NOMO-1 treated with dmso at 0.1 percent for 144 hours (cell line): Measurements from ENCODE around the gene NKRF.
"Not testable (repeated sequence)": the region's sequence is repeated elsewhere in the genome, so short reads cannot be mapped to it uniquely, and the experiment has no call there.

Experiments
- DNase-seq: peaks from one replicate; lab custom pipeline; 2025; ENCODE audit not compliant: unreplicated experiment; lab: John Stamatoyannopoulos, UW

Gene NKRF

DNA sequence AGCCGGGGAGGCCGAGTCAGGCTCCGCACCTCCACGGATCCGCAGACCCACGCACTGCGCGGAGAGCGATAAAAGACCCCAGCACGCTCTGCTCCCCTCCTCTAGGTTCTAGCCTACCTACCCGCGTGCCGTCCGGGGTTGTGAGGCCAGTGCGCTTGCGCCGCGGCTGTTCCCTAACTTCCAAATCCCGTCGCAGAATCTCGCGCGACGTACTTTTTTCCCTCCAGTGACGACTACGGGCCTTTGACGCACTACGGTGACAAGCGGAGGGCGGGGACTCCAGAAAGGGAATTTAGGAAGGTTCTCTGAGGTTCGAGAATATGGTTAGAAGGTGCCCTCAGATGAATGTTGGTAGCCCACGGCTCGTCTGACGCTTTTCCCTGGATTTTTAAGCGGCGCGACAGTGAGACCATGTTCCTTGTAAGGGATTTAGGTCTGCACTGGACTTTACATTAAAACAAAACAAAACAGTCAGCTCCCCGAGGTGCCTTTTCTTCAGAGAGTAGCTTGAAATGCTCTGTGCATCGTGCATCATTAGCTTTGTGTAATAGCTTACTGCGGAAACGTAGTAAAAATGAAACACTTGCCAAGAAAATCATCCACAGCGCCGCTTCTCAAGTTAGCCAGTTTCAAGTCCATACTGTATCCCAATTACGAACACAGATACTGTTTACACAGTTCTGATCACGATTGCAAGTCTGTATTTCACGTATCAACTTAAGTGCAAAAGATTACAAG, at the start of gene NKRF:
Gene NKRF (minus strand): TSS at position 145 of the 738 bp plus-strand sequence.
- peak; percentile 87 for DNase-seq

DNA sequence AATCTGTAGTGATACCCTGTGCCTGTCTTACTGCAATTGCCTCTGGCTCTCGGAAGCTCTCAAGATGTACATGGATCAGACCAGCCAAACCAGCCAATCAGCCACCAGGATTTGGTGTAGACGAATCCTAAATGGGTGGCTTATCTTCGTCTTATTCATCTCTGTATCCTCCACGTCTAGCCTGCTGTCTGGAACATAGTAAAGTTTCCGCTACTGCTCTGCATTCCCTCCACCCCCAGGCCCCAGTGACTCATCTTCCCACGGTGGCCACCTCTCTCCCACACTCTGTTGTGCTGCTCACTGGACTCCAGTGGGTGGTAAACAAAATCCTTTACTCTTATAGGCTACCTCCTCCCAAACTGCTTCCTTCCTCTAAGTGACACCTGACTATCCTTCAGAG, 48.9 kb upstream of the NKRF start:
- DNase-seq: no peak

DNA sequence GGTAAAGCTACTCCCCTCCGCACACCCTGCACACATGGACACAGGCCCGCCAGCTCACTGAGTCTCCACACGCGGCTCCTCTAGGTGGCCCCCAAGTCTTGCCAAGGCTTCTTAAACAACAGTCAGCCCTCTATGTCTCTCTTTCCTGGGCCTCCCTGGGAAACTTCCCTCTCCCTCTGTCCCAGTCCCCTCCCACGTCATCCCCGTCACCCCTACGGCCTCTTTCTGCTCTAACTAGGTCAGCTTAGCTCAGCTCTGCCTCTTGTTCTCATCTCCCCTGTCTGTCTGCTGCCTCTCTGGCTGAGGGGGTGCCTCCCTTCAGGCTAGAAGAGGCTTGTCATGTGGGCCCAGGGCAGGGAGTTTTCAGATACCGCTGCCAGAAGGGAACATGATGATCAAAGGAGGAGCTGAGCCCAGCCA, 47.9 kb upstream of the NKRF start:
- DNase-seq: no peak

DNA sequence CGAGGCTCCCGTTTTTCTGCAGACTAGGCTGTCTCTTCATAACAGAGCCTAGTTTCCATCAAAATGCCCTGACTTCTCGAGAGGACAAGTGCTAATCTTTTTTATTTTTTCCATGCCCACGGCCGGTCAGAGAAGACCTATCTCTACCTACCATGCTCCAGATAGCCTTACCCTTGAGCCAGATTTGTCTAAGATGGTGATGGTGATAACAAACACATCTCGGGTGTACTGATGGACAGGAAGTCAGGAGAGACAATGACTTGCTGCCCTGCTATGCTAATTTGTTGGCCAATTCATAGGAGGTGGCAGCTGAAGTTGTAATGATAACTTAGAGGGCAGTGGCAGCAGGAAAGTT, 42.2 kb upstream of the NKRF start:
- DNase-seq: no peak

DNA sequence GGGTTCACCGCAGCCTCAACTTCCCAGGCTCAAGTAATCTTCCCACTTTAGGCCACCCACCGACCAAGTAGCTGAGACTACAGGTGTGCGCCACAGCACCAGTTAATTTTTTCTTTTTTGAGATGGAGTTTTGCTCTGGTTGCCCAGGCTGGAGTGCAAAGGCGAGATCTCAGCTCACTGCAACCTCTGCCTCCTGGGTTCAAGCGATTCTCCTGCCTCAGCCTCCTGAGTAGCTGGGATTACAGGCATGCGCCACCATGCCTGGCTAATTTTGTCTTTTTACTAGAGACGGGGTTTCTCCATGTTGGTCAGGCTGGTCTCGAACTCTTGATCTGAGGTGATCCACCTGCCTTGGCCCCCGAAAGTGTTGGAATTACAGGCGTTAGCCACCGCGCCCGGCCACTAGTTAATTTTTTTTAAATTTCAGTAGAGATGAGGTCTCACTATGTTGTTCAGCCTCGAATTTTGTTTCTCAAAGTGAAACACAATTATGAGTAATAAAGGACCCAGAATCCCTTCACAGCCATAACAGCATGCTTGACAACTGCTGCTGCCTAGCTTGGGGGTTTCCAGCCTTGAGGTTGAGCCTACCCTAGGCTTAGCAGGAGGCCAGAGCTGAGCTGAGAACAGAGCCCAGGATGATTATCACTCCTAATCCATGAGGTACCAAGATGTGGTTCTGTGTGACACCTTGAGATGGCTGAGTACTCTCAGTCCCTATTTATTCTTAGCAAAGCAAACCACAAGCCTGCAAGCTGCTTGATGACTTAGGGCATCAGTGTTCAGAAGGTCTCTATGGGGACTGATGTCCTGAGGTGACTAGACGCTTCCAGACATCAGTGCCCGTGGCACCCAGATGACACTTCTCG, 41.6 kb upstream of the NKRF start:
- DNase-seq: no peak

DNA sequence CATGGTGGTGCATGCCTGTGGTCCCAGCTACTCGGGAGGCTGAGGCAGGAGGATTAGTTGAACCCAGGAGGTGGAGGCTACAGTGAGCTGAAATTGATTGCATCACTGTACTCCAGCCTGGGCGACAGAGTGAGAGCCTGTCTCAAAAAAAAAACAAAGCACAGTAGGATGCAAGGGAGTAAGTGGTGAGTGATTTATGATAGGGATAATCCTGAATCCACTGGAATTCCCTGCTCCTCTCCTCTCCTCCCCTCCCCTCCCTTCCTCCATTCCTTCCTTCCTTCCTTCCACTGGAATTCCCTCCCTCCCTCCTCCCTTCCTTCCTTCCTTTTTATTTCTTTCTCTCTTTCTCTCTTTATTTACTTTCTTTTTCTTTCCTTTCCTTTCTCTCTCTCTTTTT, 40.9 kb upstream of the NKRF start:
- DNase-seq: no peak

DNA sequence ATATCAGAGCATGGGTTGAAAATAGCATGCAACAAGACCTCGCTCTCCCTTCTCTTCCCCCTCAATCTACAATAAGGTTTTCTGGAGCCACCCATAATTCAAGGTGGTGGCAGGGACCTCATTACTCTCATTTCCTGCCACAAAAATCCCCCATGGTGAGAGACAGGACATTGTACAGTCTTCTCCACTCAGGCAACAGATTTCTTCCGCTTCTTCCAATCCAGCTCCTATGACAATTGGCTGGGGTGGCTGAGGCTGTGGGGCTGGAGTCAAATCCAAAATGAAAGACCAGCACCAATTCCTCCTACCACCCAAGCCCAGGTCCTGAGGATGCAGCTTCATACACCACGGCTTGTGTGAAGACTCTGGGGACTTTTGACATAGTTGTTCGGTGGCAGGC, 40.3 kb upstream of the NKRF start:
- DNase-seq: no peak

DNA sequence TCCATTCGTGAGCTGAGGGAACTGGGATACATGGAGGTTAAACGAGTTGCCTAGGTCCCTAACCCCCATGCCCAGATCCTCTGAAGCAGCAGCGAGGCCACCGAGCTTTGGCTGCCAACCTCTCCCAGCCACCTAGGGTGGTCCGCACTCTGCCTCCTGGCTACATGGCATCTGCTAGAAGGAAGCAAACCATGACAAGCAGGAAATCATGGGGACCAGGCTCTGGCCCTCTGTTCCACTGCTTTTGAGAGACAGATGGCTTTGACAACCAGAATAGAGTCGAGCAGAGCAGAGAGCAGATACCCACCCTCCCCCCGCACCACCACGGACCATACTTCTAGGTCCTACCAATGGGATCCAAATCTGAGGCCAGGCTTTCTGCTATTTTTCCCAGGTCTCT, 37.5 kb upstream of the NKRF start:
- no peak for DNase-seq

DNA sequence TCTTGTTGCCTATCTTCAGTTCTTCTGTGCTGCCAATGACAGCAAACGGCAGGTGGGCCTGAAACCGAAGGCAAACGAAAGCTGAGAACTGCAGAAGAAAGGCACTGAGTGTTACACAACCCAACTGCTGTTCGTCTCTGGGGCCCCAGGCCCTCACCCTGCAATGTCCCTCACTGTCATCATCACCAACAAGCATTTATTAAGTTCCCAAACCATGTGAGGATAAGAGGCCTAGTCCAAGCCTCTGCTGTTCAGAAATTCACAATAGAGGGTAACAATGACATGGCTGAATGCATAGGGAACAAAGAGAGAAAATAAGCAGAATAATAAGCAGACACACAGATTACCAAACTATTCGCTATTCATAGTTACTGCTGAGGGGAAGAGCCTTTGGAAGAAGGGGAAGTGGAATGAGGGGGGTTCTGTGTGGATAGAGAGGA, 34.5 kb upstream of the NKRF start:
- DNase-seq: peak; percentile 87

DNA sequence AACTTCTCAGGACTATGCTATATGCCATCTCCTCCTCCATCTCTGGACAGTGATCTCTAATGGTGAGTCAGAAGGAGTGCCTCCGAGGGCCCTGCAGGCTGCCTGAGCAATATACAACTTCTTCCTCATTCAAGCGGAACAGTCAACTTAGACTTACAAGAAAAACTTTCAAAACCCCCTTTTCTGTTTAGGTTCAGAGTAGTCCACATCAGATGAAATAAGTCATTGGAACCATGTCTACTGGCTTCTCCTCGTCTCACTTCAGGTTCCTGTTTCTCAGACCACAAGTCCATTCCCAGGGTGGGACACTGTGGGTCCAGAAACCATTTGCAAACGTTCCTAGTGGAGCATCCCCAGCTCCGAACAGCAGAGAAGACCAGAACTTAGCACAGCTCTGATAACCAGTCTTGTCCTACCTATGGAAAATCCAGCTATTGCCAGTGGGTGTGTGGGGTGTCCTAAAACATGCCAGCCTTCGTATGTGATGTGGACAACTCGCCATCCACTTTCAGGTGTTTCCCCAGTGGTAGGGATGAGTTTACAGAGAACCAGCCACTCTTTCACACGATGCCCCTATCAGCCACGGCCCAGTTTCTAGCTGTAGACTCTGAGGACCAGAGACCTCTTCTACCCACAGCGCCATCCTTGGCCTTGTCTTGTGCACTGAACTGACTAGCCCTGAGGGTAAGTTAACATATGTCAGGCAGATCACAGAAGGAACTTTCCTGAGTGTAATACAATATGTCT, 32.7 kb upstream of the NKRF start:
- peak; percentile 53 for DNase-seq

DNA sequence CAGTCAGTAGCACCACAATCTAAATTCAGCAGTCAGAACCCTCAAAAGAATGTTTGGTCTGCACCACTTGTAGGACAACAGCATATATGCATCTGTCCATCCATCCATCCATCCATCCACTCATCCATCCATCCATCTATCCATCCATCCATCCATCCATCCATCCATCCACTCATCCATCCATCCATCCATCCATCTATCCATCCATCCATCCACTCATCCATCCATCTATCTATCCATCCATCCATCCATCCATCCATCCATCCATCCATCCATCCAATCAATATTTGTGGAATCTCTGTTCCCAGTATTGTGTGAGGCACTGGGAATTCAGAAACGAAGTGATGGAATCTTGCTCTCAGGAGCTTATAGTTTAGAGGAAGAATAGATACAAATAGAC, 31.2 kb upstream of the NKRF start:
- DNase-seq: not testable (repeated sequence)

DNA sequence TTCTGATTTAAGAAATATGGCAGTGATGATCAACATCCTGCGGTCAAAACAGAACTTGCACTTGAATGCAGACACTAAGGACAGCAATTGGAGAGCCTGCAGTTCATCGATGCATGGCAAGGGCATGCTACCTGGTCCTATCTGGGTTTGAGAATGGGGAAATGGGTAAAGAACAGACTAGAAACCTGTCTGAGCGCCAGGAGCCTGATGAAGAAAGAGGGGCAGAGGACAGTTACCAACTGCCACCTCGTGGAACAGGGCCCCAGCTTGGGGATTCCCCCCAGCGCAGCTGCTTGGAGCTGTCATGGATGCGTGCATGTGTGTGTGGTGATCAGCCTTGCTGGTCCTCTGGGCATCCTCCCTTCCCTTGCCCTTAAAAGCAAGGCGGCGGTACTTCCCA, 30.2 kb upstream of the NKRF start:
- no peak for DNase-seq

DNA sequence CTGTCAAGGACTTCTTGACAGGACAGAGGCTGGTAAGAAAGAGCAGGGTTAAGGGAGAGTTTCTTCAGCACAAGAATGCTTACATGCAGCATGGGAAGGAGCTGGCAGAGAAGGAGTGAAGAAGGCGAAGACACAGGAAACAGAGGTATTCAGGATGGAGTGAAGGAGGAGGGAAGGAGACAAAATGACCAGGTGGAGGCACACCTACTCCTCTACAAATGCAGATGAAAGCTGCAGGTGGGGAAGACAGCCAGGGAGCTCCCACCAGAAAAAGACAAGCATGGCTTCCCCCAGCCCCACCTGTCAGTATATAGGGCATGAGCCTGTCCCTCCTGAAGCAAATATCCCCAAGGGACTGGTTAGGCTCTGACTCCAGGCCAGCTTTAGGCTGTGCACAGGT, 29.6 kb upstream of the NKRF start:
- no peak for DNase-seq

DNA sequence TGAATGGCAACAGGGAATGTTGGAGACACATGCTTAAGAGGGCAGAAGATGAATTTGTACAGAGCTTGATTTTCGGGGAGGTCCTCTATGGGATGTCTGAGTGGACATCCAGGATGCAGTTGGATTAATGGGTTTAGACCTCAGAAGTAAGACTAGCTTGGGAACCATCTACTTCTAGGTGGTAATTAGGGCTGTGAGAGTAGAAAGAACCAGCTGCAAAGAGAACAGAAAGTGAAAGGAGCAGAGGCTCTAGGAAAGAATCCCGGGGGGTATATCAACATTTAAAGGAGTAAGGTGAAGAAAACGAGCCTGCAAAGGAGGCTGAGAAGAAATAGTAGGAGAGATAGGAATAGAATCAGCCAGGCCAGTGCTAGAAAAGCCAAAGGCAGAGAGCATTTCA, 29.0 kb upstream of the NKRF start:
- DNase-seq: no peak

DNA sequence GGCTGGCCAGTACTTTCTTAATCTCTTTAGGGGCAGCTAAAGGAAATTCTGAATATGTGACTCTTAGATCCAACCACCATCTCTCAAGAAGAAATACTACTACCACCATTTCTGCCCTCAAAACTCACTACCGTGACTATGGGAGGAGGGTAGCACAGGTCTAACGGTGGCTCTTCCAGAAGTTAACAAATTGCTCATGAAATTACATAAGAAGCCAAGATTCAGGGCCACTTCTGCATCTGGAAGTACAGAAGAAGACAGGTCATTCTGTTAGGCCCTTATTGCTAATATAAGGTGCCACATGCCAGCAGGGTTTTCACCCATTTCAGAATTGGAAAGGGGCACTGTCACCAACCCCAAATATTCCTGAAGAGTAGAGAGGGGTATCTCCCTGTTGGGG, 19.6 kb upstream of the NKRF start:
- DNase-seq: no peak

DNA sequence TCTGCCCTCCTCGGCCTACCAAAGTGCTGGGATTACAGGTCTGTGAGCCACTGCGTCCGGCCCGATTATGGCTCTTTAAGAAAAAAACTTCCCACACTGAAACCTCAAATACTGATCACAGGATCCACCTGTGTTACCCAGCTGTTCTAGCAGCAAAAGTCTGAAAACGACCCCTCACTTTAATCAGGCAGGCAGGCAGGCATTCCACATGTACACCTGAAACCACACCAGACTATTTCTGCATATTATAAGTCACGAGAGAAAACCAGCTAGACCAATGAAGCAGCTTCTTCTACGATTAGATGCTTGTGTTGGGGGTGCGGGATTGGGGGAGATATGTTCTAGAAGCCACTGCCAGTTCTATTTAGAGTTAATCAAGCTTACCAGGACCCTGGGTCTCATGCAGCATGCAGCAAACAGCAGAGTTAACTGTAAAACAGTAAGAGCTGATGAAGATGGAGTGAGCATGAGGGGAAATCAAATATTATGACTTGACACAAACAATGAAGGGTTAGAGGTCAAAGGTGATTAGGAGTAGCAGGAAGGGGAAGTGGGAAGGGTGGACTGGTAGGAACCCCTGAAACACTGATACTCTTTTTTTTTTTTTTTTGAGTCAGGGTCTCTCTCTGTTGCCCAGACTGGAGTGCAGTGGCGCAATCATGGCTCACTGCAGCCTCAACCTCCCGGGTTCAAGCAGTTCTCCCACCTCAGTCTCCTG, 18.9 kb upstream of the NKRF start:
- no peak for DNase-seq

DNA sequence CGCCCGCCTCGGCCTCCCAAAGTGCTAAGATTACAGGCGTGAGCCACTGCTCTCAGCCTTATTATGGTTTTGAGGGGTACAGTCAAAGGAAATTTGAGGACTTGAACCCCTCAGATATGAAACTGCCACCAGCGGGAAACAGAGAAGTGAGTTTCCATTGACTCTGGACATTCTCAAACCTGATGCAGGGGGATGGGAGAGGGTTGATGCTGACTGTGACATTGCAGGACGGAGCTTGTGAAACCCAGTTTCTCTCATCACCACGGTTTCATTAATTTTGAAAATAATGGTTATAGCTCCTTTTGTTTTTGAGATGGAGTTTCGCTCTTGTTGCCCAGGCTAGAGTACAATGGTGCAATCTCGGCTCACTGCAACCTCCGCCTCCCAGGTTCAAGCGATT, 18.2 kb upstream of the NKRF start:
- DNase-seq: no peak

DNA sequence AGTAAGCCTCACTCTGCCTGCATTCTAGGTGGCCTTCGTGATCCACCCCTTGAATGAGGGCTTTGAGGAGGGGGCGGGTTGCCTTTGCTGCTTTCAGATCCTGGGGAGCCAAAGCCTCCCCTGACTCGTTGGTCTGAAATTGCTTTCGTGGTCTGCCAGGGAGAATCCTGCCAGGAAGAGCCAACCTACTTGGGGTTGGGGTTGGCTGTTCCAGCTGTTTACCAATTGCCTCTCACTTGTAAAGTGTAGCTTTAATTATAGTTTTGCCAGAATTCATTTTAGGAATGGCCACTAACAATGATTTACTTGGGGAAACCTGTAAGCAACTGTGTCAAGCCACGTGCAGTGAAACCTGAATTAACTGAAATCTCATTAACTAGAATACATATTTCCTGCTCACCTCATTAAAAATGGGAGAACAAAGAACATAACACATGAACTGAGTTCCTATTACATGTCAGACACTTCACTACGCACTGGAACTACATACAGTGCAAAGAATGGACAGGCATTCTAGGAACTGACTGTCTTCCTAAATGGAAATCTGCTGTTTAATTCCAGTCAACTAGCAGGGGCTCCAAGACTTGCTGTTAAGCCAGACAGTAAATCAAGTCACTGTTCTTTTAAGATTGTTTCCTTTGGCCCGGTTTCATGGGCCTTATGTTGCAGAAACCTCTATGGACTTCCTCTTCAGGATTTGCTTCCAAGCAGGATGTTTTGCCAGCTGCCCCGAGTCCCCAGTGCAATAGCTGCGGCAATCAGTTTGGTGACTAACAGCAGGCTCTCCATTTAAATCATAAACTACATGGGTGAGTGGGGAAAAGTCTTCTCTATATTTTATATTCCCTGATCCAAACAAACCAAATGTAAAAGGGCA, 16.4 kb upstream of the NKRF start:
- DNase-seq: no peak

DNA sequence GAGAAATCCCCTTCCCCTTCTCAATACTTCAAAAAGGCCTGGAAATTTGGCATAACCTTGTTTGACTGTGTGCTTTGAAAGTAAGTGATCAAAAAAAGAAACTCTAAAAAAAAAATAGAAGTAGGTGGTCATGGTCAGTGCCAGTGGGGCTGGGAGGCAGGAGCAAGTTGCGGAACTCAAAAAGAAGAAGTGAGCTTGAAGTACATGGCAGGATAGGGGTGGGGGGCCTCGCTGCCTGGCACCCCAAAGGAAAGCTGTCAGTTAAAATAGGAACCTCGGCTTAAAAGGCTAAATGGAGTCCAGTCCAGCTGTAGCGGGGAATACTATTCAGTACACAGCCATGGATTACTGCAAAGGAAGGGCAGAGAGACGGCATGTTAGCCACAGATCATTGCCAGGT, 12.2 kb upstream of the NKRF start:
- DNase-seq: peak; percentile 74

DNA sequence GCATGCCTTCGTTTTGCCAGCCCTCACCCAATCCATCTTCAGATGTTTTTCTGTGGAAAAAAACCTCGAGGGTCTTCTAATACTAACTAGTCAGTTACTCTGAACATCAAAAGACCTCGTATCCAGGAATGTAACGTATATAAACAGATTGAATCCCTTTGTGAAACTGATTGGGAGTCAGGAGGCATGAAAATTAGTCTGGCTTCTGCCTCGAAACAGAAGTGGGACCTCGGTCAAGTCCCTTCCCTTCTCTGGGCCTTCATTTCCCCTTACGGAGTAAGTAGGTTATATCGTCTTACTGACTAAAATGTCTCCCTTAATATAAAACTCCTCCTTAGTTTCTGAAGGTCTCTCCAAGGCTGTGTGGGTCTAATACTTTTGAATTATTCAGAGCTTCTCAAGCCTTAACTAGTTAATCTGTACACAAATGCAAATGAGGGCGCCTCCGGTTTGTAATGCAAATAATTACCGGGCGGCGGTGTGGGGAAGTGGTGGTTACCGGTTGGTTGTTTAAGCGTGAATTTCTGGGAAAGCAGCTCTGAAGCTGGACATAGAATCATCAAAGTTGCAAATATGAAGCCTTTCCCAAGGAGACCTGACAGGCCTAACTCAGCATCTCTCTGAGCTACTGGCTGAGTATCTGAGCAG, 11.4 kb upstream of the NKRF start:
- peak; percentile 33 for DNase-seq
